Suprapubic skin (tissue), 4 donors: ENCODE results near the gene MSANTD3.

ENCODE experiments used
- EP300 ChIP-seq: sonication (generic); formaldehyde crosslinking; IDR thresholded peaks from one replicate; pipeline ENCODE4 v1.6.1; 2017; ENCODE audit warnings: antibody characterized with exemption
- POLR2A ChIP-seq, 2 donors: fragments of 450-650 bp; IDR thresholded peaks; one replicate each; pipeline ENCODE4 v1.6.1; 2017; ENCODE audit warnings: antibody characterized with exemption in 2 of 2, mild to moderate bottlenecking in 2 of 2, moderate library complexity in 2 of 2
- POLR2AphosphoS5 ChIP-seq, 3 donors: sonication (generic); formaldehyde crosslinking; IDR thresholded peaks; one replicate each; pipeline ENCODE4 v1.6.1; 2017; ENCODE audit warnings: antibody characterized with exemption in 3 of 3
- TF ChIP-seq, protein P1 (sequence below), 2 donors: fragments of 200-600 bp in 1 of 2; fragments of 450-650 bp in 1 of 2; sonication (generic) in 1 of 2; IDR thresholded peaks; one replicate each; pipeline ENCODE4 v1.5.1; 2016 to 2019; ENCODE audit warnings: antibody characterized with exemption in 2 of 2, mild to moderate bottlenecking in 1 of 2, moderate library complexity in 1 of 2

DNA sequence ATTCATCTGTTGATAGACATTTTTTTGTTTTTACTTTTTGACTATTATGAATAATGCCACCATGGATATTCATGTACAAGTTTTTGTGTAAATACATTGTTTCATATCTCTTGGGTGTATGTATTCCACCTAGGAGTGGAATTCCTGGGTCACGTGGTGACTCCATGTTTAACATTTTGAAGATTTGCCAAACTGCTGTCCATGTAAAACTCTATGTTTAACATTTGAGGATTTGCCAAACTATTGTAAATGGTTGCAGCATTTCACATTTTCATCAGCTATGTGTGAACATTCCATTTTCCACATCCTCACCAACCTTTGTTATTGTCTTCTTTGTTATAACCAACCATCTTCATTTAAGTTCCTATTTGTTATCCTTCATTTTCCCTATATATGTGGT lies 58.3 kb downstream of the MSANTD3 start:
- TF ChIP-seq POLR2AphosphoS5 (IDR thresholded peaks at IDR 0.05) (no peak), POLR2A (IDR thresholded peaks at IDR 0.05) (no peak), EP300 (no peak)
- TF ChIP-seq, protein P1, sequence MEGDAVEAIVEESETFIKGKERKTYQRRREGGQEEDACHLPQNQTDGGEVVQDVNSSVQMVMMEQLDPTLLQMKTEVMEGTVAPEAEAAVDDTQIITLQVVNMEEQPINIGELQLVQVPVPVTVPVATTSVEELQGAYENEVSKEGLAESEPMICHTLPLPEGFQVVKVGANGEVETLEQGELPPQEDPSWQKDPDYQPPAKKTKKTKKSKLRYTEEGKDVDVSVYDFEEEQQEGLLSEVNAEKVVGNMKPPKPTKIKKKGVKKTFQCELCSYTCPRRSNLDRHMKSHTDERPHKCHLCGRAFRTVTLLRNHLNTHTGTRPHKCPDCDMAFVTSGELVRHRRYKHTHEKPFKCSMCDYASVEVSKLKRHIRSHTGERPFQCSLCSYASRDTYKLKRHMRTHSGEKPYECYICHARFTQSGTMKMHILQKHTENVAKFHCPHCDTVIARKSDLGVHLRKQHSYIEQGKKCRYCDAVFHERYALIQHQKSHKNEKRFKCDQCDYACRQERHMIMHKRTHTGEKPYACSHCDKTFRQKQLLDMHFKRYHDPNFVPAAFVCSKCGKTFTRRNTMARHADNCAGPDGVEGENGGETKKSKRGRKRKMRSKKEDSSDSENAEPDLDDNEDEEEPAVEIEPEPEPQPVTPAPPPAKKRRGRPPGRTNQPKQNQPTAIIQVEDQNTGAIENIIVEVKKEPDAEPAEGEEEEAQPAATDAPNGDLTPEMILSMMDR (IDR thresholded peaks at IDR 0.05): no peak
